ENCODE measurements around the gene CREB5.
A peak's percentile ranks its signal among the peaks of the same experiment; 100 is the strongest.

The CREB5 gene

GRCh38 chr7:28516390-28517172 is 104.3 kb downstream of the CREB5 start:
- DNase-seq (ENCODE audit: low spot score) = no peak

- DNase-seq (ENCODE audit: low spot score) = no peak
Measured at GRCh38 chr7:28517206-28517605, 104.9 kb downstream of the CREB5 start.

GRCh38 chr7:28517606-28518005 is 105.3 kb downstream of the CREB5 start:
- DNase-seq (ENCODE audit: low spot score) = no peak

GRCh38 chr7:28520074-28521015 is 108.0 kb downstream of the CREB5 start:
- no peak for DNase-seq (ENCODE audit: low spot score)

GRCh38 chr7:28524978-28525377 is 112.7 kb downstream of the CREB5 start:
- no peak for DNase-seq (ENCODE audit: low spot score)

- DNase-seq (ENCODE audit: low spot score) = no peak
Measured at GRCh38 chr7:28528899-28529298, 116.6 kb downstream of the CREB5 start.

GRCh38 chr7:28529755-28530154 is 117.4 kb downstream of the CREB5 start:
- no peak for DNase-seq (ENCODE audit: low spot score)

GRCh38 chr7:28530175-28530802 is 118.0 kb downstream of the CREB5 start:
- no peak for DNase-seq (ENCODE audit: low spot score)

- no peak for DNase-seq (ENCODE audit: low spot score)
Measured at GRCh38 chr7:28530803-28531175, 118.5 kb downstream of the CREB5 start.

- no peak for DNase-seq (ENCODE audit: low spot score)
Measured at GRCh38 chr7:28531291-28531690, 119.0 kb downstream of the CREB5 start.

- no peak for DNase-seq (ENCODE audit: low spot score)
Measured at GRCh38 chr7:28532181-28532580, 119.9 kb downstream of the CREB5 start.

GRCh38 chr7:28533267-28533666 is 120.9 kb downstream of the CREB5 start:
- no peak for DNase-seq (ENCODE audit: low spot score)

- DNase-seq (ENCODE audit: low spot score) = peak; percentile 89
Measured at GRCh38 chr7:28533731-28534531, 121.6 kb downstream of the CREB5 start.

GRCh38 chr7:28536259-28536658 is 123.9 kb downstream of the CREB5 start:
- DNase-seq (ENCODE audit: low spot score) = no peak

- DNase-seq (ENCODE audit: low spot score) = no peak
Measured at GRCh38 chr7:28539289-28539981, 127.1 kb downstream of the CREB5 start.

- DNase-seq (ENCODE audit: low spot score) = no peak
Measured at GRCh38 chr7:28542410-28542809, 130.1 kb downstream of the CREB5 start.

- no peak for DNase-seq (ENCODE audit: low spot score)
Measured at GRCh38 chr7:28544453-28545117, 132.3 kb downstream of the CREB5 start.

- DNase-seq (ENCODE audit: low spot score) = no peak
Measured at GRCh38 chr7:28546067-28546466, 133.7 kb downstream of the CREB5 start.

GRCh38 chr7:28547115-28547514 is 134.8 kb downstream of the CREB5 start:
- DNase-seq (ENCODE audit: low spot score) = no peak

GRCh38 chr7:28548416-28548815 is 136.1 kb downstream of the CREB5 start:
- no peak for DNase-seq (ENCODE audit: low spot score)

- no peak for DNase-seq (ENCODE audit: low spot score)
Measured at GRCh38 chr7:28549998-28550397, 137.7 kb downstream of the CREB5 start.
